ENCODE measurements around the gene ACKR3. TPM values are rescaled to one million over a fixed set of nuclear protein-coding genes. Genes with fewer than 3 reads are reported as not detected.

The ACKR3 gene
- total RNA-seq, 1 experiment from 2014 or later: 3.9 TPM

DNA sequence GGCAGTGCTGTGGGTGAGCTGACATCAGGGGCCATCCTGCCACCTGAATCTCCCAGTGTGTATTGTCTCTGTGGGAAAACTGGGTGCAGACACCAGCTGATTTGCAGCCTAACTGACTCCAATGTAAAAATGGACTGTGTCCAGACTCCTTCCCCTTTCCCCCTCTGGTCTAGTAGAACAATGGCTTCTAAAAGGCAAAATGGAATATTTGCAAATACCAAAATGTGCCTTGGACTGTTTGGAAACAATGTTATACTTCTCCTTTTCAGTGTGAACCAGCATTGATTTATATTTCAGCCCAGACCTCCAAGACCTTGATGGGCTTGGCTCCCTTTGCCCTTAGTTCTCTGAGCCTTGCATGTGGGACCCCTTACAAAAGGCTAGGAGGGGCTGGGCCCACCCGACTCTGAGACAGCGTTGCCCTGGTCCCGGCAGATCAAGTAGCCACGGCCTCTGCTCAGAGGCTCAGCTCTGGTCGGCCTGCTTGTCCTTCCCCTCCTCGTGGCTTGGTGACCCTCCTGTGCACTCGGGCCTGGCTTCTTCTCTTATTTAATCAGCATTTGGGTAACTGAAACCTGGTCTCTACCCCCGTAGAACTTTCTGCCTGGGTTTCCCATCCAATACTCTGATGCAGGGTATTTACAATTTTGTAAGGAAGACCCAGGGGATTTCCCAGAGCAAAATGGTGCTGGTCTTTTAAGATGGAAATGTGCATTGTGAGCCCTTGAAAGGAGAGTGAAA is 18.0 kb upstream of the ACKR3 start:
- H3K4me3 ChIP-seq (ENCODE audit: low read depth, low read length): no peak overlapping the region
- CTCF ChIA-PET: no interaction called here
- no peaks in the 10 kb centered on the region for H3K4me1 Mint-ChIP-seq (ENCODE audit: low read depth, unreplicated experiment)
- intact Hi-C loops (cut with micrococcal nuclease; ENCODE audit: unreplicated experiment): no loop called here
- no peak overlapping the region for H3K4me3 Mint-ChIP-seq (ENCODE audit: unreplicated experiment)
- no TSS peak for BruUV-seq (replicated peaks)
- DNase-seq: no peak
- H3K36me3 Mint-ChIP-seq (ENCODE audit: insufficient read depth, unreplicated experiment): no peaks in the 10 kb centered on the region
- H3K9me3 Mint-ChIP-seq (ENCODE audit: unreplicated experiment): no peaks in the 10 kb centered on the region
- H3K9me3 ChIP-seq: no peaks in the 10 kb centered on the region
- no peak for TF ChIP-seq CTCF (IDR thresholded peaks at IDR 0.05; ENCODE audit: insufficient read depth in 1 of 2, low read depth in 1 of 2, low read length in 1 of 2, severe bottlenecking in 1 of 2, unreplicated experiment in 1 of 2)
- no peak overlapping the region for H3K27ac Mint-ChIP-seq (ENCODE audit: unreplicated experiment)
- no peaks in the 10 kb centered on the region for H3K27me3 ChIP-seq (replicated peaks; ENCODE audit: control insufficient read depth, insufficient read depth, low read length)
- H3K4me1 ChIP-seq: no peaks in the 10 kb centered on the region
- no peaks in the 10 kb centered on the region for H3K36me3 ChIP-seq (ENCODE audit: control insufficient read depth, insufficient read depth, low read length)
- POLR2A ChIA-PET: no interaction called here
- no peaks in the 10 kb centered on the region for H3K27me3 Mint-ChIP-seq (ENCODE audit: insufficient read depth, unreplicated experiment)

GRCh38 chr2:236552212-236552542 is 17.4 kb upstream of the ACKR3 start:
- no peaks in the 10 kb centered on the region for H3K36me3 Mint-ChIP-seq (ENCODE audit: insufficient read depth, unreplicated experiment)
- no peaks in the 10 kb centered on the region for H3K9me3 Mint-ChIP-seq (ENCODE audit: unreplicated experiment)
- intact Hi-C loops (cut with micrococcal nuclease; ENCODE audit: unreplicated experiment): no loop called here
- no peak for DNase-seq
- H3K4me1 Mint-ChIP-seq (ENCODE audit: low read depth, unreplicated experiment): no peaks in the 10 kb centered on the region
- no peaks in the 10 kb centered on the region for H3K27me3 Mint-ChIP-seq (ENCODE audit: insufficient read depth, unreplicated experiment)
- H3K4me3 Mint-ChIP-seq (ENCODE audit: unreplicated experiment): no peak overlapping the region
- H3K27me3 ChIP-seq (replicated peaks; ENCODE audit: control insufficient read depth, insufficient read depth, low read length): no peaks in the 10 kb centered on the region
- H3K4me1 ChIP-seq: no peaks in the 10 kb centered on the region
- H3K4me3 ChIP-seq (ENCODE audit: low read depth, low read length): no peak overlapping the region
- no peaks in the 10 kb centered on the region for H3K36me3 ChIP-seq (ENCODE audit: control insufficient read depth, insufficient read depth, low read length)
- H3K9me3 ChIP-seq: no peaks in the 10 kb centered on the region
- TF ChIP-seq CTCF (IDR thresholded peaks at IDR 0.05; ENCODE audit: insufficient read depth in 1 of 2, low read depth in 1 of 2, low read length in 1 of 2, severe bottlenecking in 1 of 2, unreplicated experiment in 1 of 2): no peak
- ChIA-PET CTCF (no interaction called here), POLR2A (no interaction called here)
- BruUV-seq (replicated peaks): no TSS peak
- no peak overlapping the region for H3K27ac Mint-ChIP-seq (ENCODE audit: unreplicated experiment)

GRCh38 chr2:236552581-236553363 is 16.9 kb upstream of the ACKR3 start:
- Histone ChIP-seq H3K4me1 (no peaks in the 10 kb centered on the region), H3K9me3 (no peaks in the 10 kb centered on the region), H3K27me3 (replicated peaks; ENCODE audit: control insufficient read depth, insufficient read depth, low read length) (no peaks in the 10 kb centered on the region), H3K36me3 (ENCODE audit: control insufficient read depth, insufficient read depth, low read length) (no peaks in the 10 kb centered on the region), H3K4me3 (ENCODE audit: low read depth, low read length) (no peak overlapping the region)
- no peak for TF ChIP-seq CTCF (IDR thresholded peaks at IDR 0.05; ENCODE audit: insufficient read depth in 1 of 2, low read depth in 1 of 2, low read length in 1 of 2, severe bottlenecking in 1 of 2, unreplicated experiment in 1 of 2)
- Mint-ChIP-seq H3K9me3 (ENCODE audit: unreplicated experiment) (no peaks in the 10 kb centered on the region), H3K27me3 (ENCODE audit: insufficient read depth, unreplicated experiment) (no peaks in the 10 kb centered on the region), H3K27ac (ENCODE audit: unreplicated experiment) (no peak overlapping the region), H3K36me3 (ENCODE audit: insufficient read depth, unreplicated experiment) (no peaks in the 10 kb centered on the region), H3K4me3 (ENCODE audit: unreplicated experiment) (no peak overlapping the region), H3K4me1 (ENCODE audit: low read depth, unreplicated experiment) (no peaks in the 10 kb centered on the region)
- DNase-seq: no peak
- CTCF ChIA-PET: no interaction called here
- intact Hi-C loops (cut with micrococcal nuclease; ENCODE audit: unreplicated experiment): no loop called here
- POLR2A ChIA-PET: no interaction called here
- BruUV-seq (replicated peaks): no TSS peak

All from Caco-2 (cell line).